Kasumi-1 (cell line): ENCODE data around the gene TBC1D10B.
A peak's percentile ranks its signal among the peaks of the same experiment; 100 is the strongest.
"Not testable (repeated sequence)": the region's sequence is repeated elsewhere in the genome, so short reads cannot be mapped to it uniquely, and the experiment has no call there.

Experiments used
- DNase-seq, 2 experiments: peaks; one replicate each; lab custom pipeline; 2025; lab: John Stamatoyannopoulos, UW

The TBC1D10B gene

DNA sequence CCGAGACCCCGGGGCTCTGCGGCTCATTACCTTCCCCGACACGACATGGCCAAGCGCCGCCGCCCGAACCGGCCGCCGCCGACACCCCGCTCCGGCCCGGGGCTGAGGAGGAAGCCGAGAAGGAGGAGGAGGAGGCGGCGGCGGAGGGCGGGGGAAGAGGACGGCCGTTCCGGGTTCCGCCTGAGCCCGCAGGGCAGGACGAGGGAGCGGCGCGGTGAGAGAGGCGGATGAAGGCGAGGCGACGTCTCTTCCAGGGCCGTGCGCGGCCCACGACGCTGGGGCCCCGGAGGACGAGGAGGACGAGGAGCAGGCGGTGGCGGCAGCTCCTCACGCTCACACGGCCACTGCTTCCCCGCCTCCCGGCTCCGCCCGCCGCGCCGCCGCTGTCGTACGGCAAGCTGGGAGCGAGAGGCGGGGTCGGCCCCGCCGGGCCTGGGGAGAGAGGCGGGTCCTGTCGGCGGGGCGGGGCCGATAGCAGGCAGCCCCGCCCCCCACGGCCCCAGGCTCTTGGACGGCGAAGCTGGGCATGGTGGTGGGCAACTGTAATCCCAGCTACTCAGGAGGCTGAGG lies 35.2 kb downstream of the TBC1D10B start:
- peak; percentile 22 to 32 for DNase-seq

DNA sequence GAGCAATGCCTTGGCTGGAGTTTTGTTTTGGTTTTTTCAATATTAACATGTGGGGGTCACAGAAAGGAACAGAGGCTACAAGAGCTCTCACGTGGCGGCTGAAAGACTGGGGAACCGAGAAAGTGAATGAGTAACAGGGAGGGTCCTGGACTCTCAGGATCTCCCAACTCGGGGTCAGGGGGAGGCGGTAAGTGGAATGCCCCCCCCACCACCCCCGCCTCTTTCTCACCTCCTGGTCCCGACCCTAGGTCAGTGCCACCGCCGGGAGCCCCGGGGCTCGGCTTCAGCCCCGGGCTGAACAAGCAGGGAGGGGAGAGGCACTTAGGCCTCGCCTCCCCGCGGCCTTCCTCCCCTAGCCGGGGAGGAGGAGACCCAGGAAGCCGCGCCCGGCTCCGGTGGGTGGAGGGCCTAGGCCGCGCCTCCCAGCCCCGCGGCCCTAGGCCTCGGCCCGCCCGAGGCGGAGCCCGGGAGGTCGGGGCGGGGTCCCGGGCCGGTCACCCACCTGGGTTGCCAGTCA lies 35.8 kb downstream of the TBC1D10B start:
- peak; percentile 19 to 20 for DNase-seq

DNA sequence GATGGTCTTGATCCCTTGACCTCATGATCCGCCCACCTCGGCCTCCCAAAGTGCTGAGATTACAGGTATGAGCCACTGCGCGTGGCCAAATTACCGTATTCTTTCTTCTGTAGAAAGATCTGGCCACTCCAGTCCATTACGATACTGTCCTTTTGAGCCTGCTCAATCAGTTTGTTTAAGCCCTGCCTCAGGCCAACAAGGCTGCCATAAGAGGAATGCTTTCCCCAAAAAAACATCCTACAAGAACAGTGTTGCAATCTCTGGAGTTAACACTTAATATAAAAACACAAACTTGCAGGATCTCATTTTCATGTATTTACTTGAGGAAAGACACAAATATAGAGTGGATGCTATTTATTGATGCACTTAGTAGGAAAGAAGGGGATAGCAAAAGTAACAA lies 46.1 kb downstream of the TBC1D10B start:
- not testable (repeated sequence) for DNase-seq

DNA sequence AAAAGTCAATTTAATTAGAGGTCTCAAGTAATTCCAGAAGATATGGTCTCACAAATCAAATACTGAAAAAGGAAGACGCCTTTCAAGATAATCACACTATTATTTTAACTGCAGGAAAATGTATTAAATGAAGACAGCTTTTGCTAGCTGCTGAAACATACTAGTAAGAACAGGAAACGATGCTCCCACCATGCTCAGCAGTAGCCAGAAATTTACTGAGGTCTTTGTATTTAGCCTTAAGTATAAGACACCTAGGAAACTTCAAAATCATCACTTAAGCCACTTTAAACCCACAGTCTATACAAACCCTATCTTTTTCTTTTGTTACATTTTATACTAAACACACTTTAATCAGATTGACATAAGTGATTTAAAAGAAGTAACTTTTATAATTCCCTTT lies 51.6 kb downstream of the TBC1D10B start:
- not testable (repeated sequence) for DNase-seq

DNA sequence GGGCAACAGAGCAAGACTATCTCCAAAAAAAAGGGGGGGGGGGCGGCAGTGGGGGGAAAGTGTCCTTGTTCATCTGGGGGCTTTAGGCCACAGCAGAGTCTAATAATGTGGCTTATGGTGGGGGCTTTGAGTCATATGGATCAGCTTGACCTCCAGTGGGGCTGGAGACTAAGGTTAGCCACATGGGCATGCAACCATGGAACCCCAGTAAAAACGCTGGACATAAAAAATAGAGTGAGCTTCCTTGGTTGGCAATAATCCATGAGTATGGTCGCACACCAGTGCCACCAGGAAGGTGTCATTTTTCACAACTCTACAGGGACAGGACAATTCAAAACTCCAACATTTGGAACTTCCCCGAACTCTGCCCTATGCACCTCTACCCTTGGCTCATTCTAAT lies 59.4 kb downstream of the TBC1D10B start:
- DNase-seq: not testable (repeated sequence)

DNA sequence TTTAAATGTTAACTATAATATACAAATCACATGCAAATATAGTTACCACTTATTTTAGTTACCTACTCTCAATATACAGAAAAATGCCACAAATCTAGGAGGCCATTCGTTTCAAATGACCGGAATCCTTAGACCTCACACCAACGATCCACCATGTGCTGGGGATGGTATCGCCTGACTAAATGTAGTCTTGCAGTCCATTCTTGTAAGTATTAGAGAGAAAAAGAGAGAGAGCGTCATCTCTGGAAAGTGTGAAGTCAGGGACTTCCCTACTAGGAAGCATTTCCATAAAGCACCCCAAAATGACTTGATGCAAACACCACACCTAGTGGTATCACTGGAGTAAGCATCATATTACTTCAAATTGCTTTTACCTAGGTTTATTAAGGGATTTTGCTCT lies 61.0 kb downstream of the TBC1D10B start:
- not testable (repeated sequence) for DNase-seq
